HEK293 (cell line): ENCODE measurements around the gene RALGAPA1.

Experiments used
- CTCF ChIA-PET: fragments of 350-600 bp; formaldehyde crosslinking; extraction: SDS; loops from one replicate; lab custom pipeline; 2021; ENCODE audit warnings: antibody characterized with exemption; lab: Yijun Ruan, JAX
- POLR2A ChIA-PET: fragments of 300-600 bp; formaldehyde crosslinking; extraction: SDS; loops from one replicate; lab custom pipeline; 2020; ENCODE audit warnings: antibody characterized with exemption, inconsistent platforms; lab: Yijun Ruan, JAX
- H3K27ac ChIP-seq: fragments of 200-500 bp; sonication (Bioruptor generic); 2 replicates; pipeline ENCODE4 v1.5.1; 2014; ENCODE audit warnings: low read depth, low read length, control low read depth, inconsistent platforms; ENCODE audit errors: extremely low read depth
- H3K36me3 ChIP-seq, 2 experiments: fragments of 200-500 bp in 1 of 2; sonication (Bioruptor generic) in 1 of 2; 1 replicate in 1 of 2; 2 replicates in 1 of 2; pipeline ENCODE4 v1.5.1; 2014 to 2017; ENCODE audit warnings: inconsistent platforms in 2 of 2, low read length in 2 of 2; ENCODE audit not compliant: control insufficient read depth in 2 of 2, insufficient read depth in 1 of 2
- H3K4me1 ChIP-seq: fragments of 200-500 bp; sonication (Bioruptor generic); 2 replicates; pipeline ENCODE4 v1.5.1; 2014; ENCODE audit warnings: mild to moderate bottlenecking, low read length, inconsistent platforms; ENCODE audit not compliant: control insufficient read depth, insufficient read depth
- H3K4me3 ChIP-seq: 2 replicates; pipeline ENCODE4 v1.5.1; 2011; ENCODE audit warnings: low read depth, mild to moderate bottlenecking, control low read depth, low read length, moderate library complexity
- H3K9me3 ChIP-seq: fragments of 200-500 bp; sonication (Bioruptor generic); 2 replicates; pipeline ENCODE4 v1.5.1; 2014; ENCODE audit warnings: low read depth, low read length, inconsistent platforms; ENCODE audit not compliant: control insufficient read depth, insufficient read depth
- CTCF ChIP-seq: fragments of 450-650 bp; formaldehyde crosslinking; IDR thresholded peaks from 2 replicates; pipeline ENCODE4 v1.5.1; 2016; ENCODE audit warnings: missing biosample characterization, missing genetic modification characterization
- GLI4 ChIP-seq: fragments of 450-650 bp; formaldehyde crosslinking; IDR thresholded peaks from 2 replicates; pipeline ENCODE4 v1.5.1; 2016; ENCODE audit warnings: missing biosample characterization, missing genetic modification characterization
- KLF10 ChIP-seq: fragments of 450-650 bp; IDR thresholded peaks from 2 replicates; pipeline ENCODE4 v1.5.1; 2018; ENCODE audit warnings: missing biosample characterization, mild to moderate bottlenecking, missing genetic modification characterization
- PRDM1 ChIP-seq: fragments of 450-650 bp; formaldehyde crosslinking; IDR thresholded peaks from 2 replicates; pipeline ENCODE4; 2016; ENCODE audit warnings: missing biosample characterization, missing genetic modification characterization
- SP7 ChIP-seq: fragments of 450-650 bp; formaldehyde crosslinking; IDR thresholded peaks from 2 replicates; pipeline ENCODE4 v1.5.1; 2016; ENCODE audit warnings: missing biosample characterization, missing genetic modification characterization
- WT1 ChIP-seq: fragments of 450-650 bp; formaldehyde crosslinking; IDR thresholded peaks from 2 replicates; pipeline ENCODE4 v1.5.1; 2016; ENCODE audit warnings: missing biosample characterization, missing genetic modification characterization
- YY1 ChIP-seq: fragments of 450-650 bp; formaldehyde crosslinking; IDR thresholded peaks from 2 replicates; pipeline ENCODE4 v1.5.1; 2018; ENCODE audit warnings: missing biosample characterization, missing genetic modification characterization
- YY2 ChIP-seq: fragments of 450-650 bp; formaldehyde crosslinking; IDR thresholded peaks from 2 replicates; pipeline ENCODE4 v1.5.1; 2016; ENCODE audit warnings: missing biosample characterization, missing genetic modification characterization
- ZBTB17 ChIP-seq: fragments of 450-650 bp; formaldehyde crosslinking; IDR thresholded peaks from 2 replicates; pipeline ENCODE4 v1.5.1; 2016; ENCODE audit warnings: missing biosample characterization, missing genetic modification characterization
- ZBTB21 ChIP-seq: fragments of 450-650 bp; formaldehyde crosslinking; IDR thresholded peaks from 2 replicates; pipeline ENCODE4 v1.5.1; 2017; ENCODE audit warnings: missing biosample characterization, missing genetic modification characterization
- ZEB2 ChIP-seq: fragments of 450-650 bp; formaldehyde crosslinking; IDR thresholded peaks from 2 replicates; pipeline ENCODE4 v1.5.1; 2016; ENCODE audit warnings: missing biosample characterization, missing genetic modification characterization
- ZFP3 ChIP-seq: fragments of 450-650 bp; formaldehyde crosslinking; IDR thresholded peaks from 2 replicates; pipeline ENCODE4 v1.5.1; 2016; ENCODE audit warnings: low read depth, missing biosample characterization, missing genetic modification characterization
- ZFP37 ChIP-seq: fragments of 450-650 bp; formaldehyde crosslinking; IDR thresholded peaks from 2 replicates; pipeline ENCODE4 v1.5.1; 2016; ENCODE audit warnings: missing biosample characterization, missing genetic modification characterization
- ZNF10 ChIP-seq: fragments of 450-650 bp; formaldehyde crosslinking; IDR thresholded peaks from 2 replicates; pipeline ENCODE4 v1.5.1; 2017; ENCODE audit warnings: missing biosample characterization, missing genetic modification characterization
- ZNF140 ChIP-seq: fragments of 450-650 bp; formaldehyde crosslinking; IDR thresholded peaks from 2 replicates; pipeline ENCODE4 v1.5.1; 2016; ENCODE audit warnings: missing biosample characterization, missing genetic modification characterization
- ZNF202 ChIP-seq: fragments of 450-650 bp; formaldehyde crosslinking; IDR thresholded peaks from 2 replicates; pipeline ENCODE4 v1.5.1; 2016; ENCODE audit warnings: missing biosample characterization, missing genetic modification characterization, borderline replicate concordance
- ZNF214 ChIP-seq: fragments of 450-650 bp; formaldehyde crosslinking; IDR thresholded peaks from 2 replicates; pipeline ENCODE4 v1.5.1; 2017; ENCODE audit warnings: missing biosample characterization, mild to moderate bottlenecking, missing genetic modification characterization, borderline replicate concordance
- ZNF324 ChIP-seq: fragments of 450-650 bp; formaldehyde crosslinking; IDR thresholded peaks from 2 replicates; pipeline ENCODE4 v1.5.1; 2016; ENCODE audit warnings: missing biosample characterization, missing genetic modification characterization
- ZNF366 ChIP-seq: fragments of 450-650 bp; formaldehyde crosslinking; conservative IDR thresholded peaks from 2 replicates; pipeline ENCODE4 v1.5.1; 2016; ENCODE audit warnings: missing biosample characterization, missing genetic modification characterization
- ZNF394 ChIP-seq: fragments of 450-650 bp; formaldehyde crosslinking; IDR thresholded peaks from 2 replicates; pipeline ENCODE4 v1.5.1; 2016; ENCODE audit warnings: missing biosample characterization, missing genetic modification characterization, mild to moderate bottlenecking, moderate library complexity, borderline replicate concordance
- ZNF433 ChIP-seq: fragments of 450-650 bp; formaldehyde crosslinking; IDR thresholded peaks from 2 replicates; pipeline ENCODE4 v1.5.1; 2016; ENCODE audit warnings: missing biosample characterization, missing genetic modification characterization, low read depth
- ZNF529 ChIP-seq: fragments of 450-650 bp; formaldehyde crosslinking; IDR thresholded peaks from 2 replicates; pipeline ENCODE4 v1.5.1; 2017; ENCODE audit warnings: missing genetic modification characterization, missing biosample characterization; ENCODE audit not compliant: insufficient replicate concordance
- ZNF548 ChIP-seq: fragments of 450-650 bp; formaldehyde crosslinking; IDR thresholded peaks from 2 replicates; pipeline ENCODE4 v1.5.1; 2016; ENCODE audit warnings: missing biosample characterization, missing genetic modification characterization
- ZNF558 ChIP-seq: fragments of 450-650 bp; formaldehyde crosslinking; IDR thresholded peaks from 2 replicates; pipeline ENCODE4 v1.5.1; 2016; ENCODE audit warnings: missing biosample characterization, missing genetic modification characterization
- ZNF626 ChIP-seq: fragments of 450-650 bp; sonication (Bioruptor Pico); formaldehyde crosslinking; IDR thresholded peaks from 2 replicates; pipeline ENCODE4 v1.5.1; 2018; ENCODE audit warnings: missing biosample characterization, missing genetic modification characterization, inconsistent platforms
- ZNF785 ChIP-seq: fragments of 450-650 bp; formaldehyde crosslinking; IDR thresholded peaks from 2 replicates; pipeline ENCODE4 v1.5.1; 2016; ENCODE audit warnings: missing biosample characterization, missing genetic modification characterization
- ZSCAN30 ChIP-seq: fragments of 450-650 bp; IDR thresholded peaks from 2 replicates; pipeline ENCODE4 v1.5.1; 2018; ENCODE audit warnings: missing biosample characterization, mild to moderate bottlenecking, missing genetic modification characterization, moderate library complexity
- TF ChIP-seq, protein P1 (sequence below): fragments of 450-650 bp; formaldehyde crosslinking; IDR thresholded peaks from 2 replicates; pipeline ENCODE4 v1.5.1; 2016; ENCODE audit warnings: missing biosample characterization, missing genetic modification characterization, borderline replicate concordance
- TF ChIP-seq, protein P2 (sequence below): fragments of 450-650 bp; formaldehyde crosslinking; IDR thresholded peaks from 2 replicates; pipeline ENCODE4 v1.5.1; 2017; ENCODE audit warnings: missing biosample characterization, mild to moderate bottlenecking, missing genetic modification characterization, moderate library complexity
- TF ChIP-seq, protein P3 (sequence below): fragments of 450-650 bp; formaldehyde crosslinking; IDR thresholded peaks from 2 replicates; pipeline ENCODE4 v1.5.1; 2016; ENCODE audit warnings: missing biosample characterization, missing genetic modification characterization

The RALGAPA1 gene

DNA sequence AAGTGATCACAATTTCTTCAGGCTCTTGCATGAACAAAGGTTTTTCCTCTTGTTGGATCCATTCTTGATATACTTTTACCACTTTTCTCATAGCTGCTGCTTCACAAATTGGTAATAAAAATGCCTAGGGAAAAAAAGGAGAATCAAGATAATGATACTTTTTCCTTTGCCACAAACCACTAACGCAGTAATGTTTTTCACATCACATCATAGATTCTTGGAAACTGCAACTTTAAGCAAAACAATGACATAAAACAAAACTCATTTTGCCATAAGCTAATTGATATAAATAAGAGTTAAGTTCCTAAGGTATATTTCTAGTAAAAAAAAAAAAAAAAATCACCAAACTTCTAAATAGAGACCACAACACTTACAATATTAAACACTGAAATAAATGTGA is 66.7 kb downstream of the RALGAPA1 start:
- Histone ChIP-seq H3K36me3 (peaks cover 16 to 18% of the 10 kb centered on the region in 2 experiments), H3K27ac (no peak overlapping the region), H3K4me1 (no peaks in the 10 kb centered on the region), H3K9me3 (no peaks in the 10 kb centered on the region), H3K4me3 (no peak overlapping the region)
- ChIA-PET CTCF (no interaction called here), POLR2A (no interaction called here)
- TF ChIP-seq ZNF140 (tag by site-specific recombination), result no peak
- TF ChIP-seq ZNF324, result no peak
- TF ChIP-seq ZFP37 (tag by site-specific recombination), result no peak
- no peak for TF ChIP-seq ZBTB17 (tag by site-specific recombination)
- no peak for TF ChIP-seq GLI4 (tag by site-specific recombination)
- TF ChIP-seq ZNF548 (tag by site-specific recombination), result no peak
- TF ChIP-seq ZNF10 (tag by site-specific recombination), result no peak
- no peak for TF ChIP-seq PRDM1 (tag by site-specific recombination)
- TF ChIP-seq, protein P1, sequence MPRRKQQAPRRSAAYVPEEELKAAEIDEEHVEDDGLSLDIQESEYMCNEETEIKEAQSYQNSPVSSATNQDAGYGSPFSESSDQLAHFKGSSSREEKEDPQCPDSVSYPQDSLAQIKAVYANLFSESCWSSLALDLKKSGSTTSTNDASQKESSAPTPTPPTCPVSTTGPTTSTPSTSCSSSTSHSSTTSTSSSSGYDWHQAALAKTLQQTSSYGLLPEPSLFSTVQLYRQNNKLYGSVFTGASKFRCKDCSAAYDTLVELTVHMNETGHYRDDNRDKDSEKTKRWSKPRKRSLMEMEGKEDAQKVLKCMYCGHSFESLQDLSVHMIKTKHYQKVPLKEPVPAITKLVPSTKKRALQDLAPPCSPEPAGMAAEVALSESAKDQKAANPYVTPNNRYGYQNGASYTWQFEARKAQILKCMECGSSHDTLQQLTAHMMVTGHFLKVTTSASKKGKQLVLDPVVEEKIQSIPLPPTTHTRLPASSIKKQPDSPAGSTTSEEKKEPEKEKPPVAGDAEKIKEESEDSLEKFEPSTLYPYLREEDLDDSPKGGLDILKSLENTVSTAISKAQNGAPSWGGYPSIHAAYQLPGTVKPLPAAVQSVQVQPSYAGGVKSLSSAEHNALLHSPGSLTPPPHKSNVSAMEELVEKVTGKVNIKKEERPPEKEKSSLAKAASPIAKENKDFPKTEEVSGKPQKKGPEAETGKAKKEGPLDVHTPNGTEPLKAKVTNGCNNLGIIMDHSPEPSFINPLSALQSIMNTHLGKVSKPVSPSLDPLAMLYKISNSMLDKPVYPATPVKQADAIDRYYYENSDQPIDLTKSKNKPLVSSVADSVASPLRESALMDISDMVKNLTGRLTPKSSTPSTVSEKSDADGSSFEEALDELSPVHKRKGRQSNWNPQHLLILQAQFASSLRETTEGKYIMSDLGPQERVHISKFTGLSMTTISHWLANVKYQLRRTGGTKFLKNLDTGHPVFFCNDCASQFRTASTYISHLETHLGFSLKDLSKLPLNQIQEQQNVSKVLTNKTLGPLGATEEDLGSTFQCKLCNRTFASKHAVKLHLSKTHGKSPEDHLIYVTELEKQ (tag by site-specific recombination), result no peak
- TF ChIP-seq ZNF558, result no peak
- no peak for TF ChIP-seq ZBTB21 (tag by site-specific recombination)
- TF ChIP-seq CTCF (tag by site-specific recombination), result no peak
- no peak for TF ChIP-seq ZEB2
- no peak for TF ChIP-seq YY1 (tag by site-specific recombination)
- TF ChIP-seq ZSCAN30 (tag by site-specific recombination), result no peak
- no peak for TF ChIP-seq KLF10
- TF ChIP-seq ZNF433 (tag by site-specific recombination), result no peak
- no peak for TF ChIP-seq ZNF394

DNA sequence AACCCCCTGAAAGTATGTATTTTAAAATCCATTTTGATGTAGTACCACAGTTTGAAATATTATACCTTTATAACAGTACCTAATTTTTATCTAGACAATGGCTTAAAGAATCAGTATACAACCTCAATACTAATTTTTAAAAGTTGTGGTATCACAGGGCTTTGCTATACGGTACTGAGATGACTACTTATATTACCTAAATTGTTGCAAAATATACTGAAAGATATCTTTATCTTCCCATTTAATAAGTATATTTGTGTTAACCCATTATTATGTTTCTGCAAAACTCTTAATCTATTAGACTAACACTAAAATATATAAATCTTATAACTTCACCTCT is 67.1 kb downstream of the RALGAPA1 start:
- H3K27ac ChIP-seq, result no peak overlapping the region

More for the DNA sequence above, 67.1 kb downstream of the RALGAPA1 start:
- TF ChIP-seq ZNF626 (tag by site-specific recombination) (no peak), ZFP3 (tag by site-specific recombination) (no peak), WT1 (tag by site-specific recombination) (no peak), ZNF366 (tag by site-specific recombination) (no peak), YY2 (tag by site-specific recombination) (no peak), ZNF214 (tag by site-specific recombination) (no peak), ZNF324 (no peak), ZNF202 (no peak), SP7 (tag by site-specific recombination) (no peak), ZNF785 (tag by site-specific recombination) (no peak), ZNF529 (tag by site-specific recombination) (no peak)
- TF ChIP-seq, protein P2, sequence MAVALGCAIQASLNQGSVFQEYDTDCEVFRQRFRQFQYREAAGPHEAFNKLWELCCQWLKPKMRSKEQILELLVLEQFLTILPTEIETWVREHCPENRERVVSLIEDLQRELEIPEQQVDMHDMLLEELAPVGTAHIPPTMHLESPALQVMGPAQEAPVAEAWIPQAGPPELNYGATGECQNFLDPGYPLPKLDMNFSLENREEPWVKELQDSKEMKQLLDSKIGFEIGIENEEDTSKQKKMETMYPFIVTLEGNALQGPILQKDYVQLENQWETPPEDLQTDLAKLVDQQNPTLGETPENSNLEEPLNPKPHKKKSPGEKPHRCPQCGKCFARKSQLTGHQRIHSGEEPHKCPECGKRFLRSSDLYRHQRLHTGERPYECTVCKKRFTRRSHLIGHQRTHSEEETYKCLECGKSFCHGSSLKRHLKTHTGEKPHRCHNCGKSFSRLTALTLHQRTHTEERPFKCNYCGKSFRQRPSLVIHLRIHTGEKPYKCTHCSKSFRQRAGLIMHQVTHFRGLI (tag by site-specific recombination), result no peak
- TF ChIP-seq, protein P3, sequence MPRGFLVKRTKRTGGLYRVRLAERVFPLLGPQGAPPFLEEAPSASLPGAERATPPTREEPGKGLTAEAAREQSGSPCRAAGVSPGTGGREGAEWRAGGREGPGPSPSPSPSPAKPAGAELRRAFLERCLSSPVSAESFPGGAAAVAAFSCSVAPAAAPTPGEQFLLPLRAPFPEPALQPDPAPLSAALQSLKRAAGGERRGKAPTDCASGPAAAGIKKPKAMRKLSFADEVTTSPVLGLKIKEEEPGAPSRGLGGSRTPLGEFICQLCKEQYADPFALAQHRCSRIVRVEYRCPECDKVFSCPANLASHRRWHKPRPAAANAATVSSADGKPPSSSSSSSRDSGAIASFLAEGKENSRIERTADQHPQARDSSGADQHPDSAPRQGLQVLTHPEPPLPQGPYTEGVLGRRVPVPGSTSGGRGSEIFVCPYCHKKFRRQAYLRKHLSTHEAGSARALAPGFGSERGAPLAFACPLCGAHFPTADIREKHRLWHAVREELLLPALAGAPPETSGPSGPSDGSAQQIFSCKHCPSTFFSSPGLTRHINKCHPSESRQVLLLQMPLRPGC, result no peak
- POLR2A ChIA-PET, result no interaction called here
- Histone ChIP-seq H3K36me3 (peaks cover 13 to 23% of the 10 kb centered on the region in 2 experiments), H3K4me3 (no peak overlapping the region), H3K4me1 (no peaks in the 10 kb centered on the region), H3K9me3 (no peaks in the 10 kb centered on the region)
- CTCF ChIA-PET, result no interaction called here
